Peyer's patch (tissue), 4 donors: Measurements from ENCODE around the gene OIT3. TPM values are rescaled to one million over a fixed set of nuclear protein-coding genes. Genes with fewer than 3 reads are reported as not detected.
"Not testable (repeated sequence)": the region's sequence is repeated elsewhere in the genome, so short reads cannot be mapped to it uniquely, and the experiment has no call there.

ENCODE experiments used
- DNase-seq, 3 donors: peaks; one replicate each; pipeline ENCODE4 v3.0.0-alpha.2; 2017 to 2019
- H3K27ac ChIP-seq, 4 donors: fragments of 200-600 bp; sonication (generic); one replicate each; pipeline ENCODE4 v1.5.1; 2016 to 2019
- H3K27me3 ChIP-seq, 2 donors: fragments of 200-600 bp; sonication (generic); one replicate each; pipeline ENCODE4 v1.5.1; 2019
- H3K36me3 ChIP-seq, 3 donors: fragments of 200-600 bp; sonication (generic); one replicate each; pipeline ENCODE4 v1.5.1; 2016 to 2019
- H3K4me1 ChIP-seq, 4 donors: fragments of 200-600 bp; sonication (generic); one replicate each; pipeline ENCODE4 v1.5.1; 2016 to 2019
- H3K4me3 ChIP-seq, 4 donors: fragments of 200-600 bp; sonication (generic); 1 replicate in 3 of 4; 2 replicates in 1 of 4; pipeline ENCODE4 v1.5.1; 2016 to 2019; ENCODE audit warnings: mild to moderate bottlenecking in 1 of 4
- H3K9me3 ChIP-seq, 4 donors: fragments of 200-600 bp; sonication (generic); one replicate each; pipeline ENCODE4 v1.5.1; 2016 to 2019; ENCODE audit warnings: mild to moderate bottlenecking in 1 of 4
- CTCF ChIP-seq, 6 experiments: fragments of 450-650 bp in 4 of 6; fragments of 200-600 bp in 2 of 6; sonication (generic) in 1 of 6; IDR thresholded peaks; one replicate each; pipeline ENCODE4 v1.5.1; 2017 to 2019; ENCODE audit warnings: antibody characterized with exemption in 6 of 6, mild to moderate bottlenecking in 3 of 6, moderate library complexity in 1 of 6
- POLR2A ChIP-seq, 2 donors: fragments of 450-650 bp; IDR thresholded peaks; one replicate each; pipeline ENCODE4 v1.5.1; 2017; ENCODE audit warnings: antibody characterized with exemption in 2 of 2, mild to moderate bottlenecking in 2 of 2, moderate library complexity in 2 of 2
- total RNA-seq, 4 donors: library from RNA; depleted of rRNA; stranded (reverse); fragments of >200 nt; gene quantifications; one replicate each; pipeline ENCODE4 v1.1.0, GENCODE V29; 2016

The OIT3 gene
- total RNA-seq, 4 donors from 2014 or later, result 0.40 to 0.76 TPM; not detected in 2

- Histone ChIP-seq H3K27me3 (no peaks in the 10 kb centered on the region), H3K27ac (no peak overlapping the region), H3K4me1 (no peaks in the 10 kb centered on the region), H3K9me3 (no peaks in the 10 kb centered on the region), H3K36me3 (no peaks in the 10 kb centered on the region), H3K4me3 (no peak overlapping the region)
- DNase-seq, result no peak
- no peak for TF ChIP-seq POLR2A (IDR thresholded peaks at IDR 0.05)
- no peak for TF ChIP-seq CTCF (IDR thresholded peaks at IDR 0.05)
Observed at GRCh38 chr10:72899545-72899944, 6.0 kb downstream of the OIT3 start.

DNA sequence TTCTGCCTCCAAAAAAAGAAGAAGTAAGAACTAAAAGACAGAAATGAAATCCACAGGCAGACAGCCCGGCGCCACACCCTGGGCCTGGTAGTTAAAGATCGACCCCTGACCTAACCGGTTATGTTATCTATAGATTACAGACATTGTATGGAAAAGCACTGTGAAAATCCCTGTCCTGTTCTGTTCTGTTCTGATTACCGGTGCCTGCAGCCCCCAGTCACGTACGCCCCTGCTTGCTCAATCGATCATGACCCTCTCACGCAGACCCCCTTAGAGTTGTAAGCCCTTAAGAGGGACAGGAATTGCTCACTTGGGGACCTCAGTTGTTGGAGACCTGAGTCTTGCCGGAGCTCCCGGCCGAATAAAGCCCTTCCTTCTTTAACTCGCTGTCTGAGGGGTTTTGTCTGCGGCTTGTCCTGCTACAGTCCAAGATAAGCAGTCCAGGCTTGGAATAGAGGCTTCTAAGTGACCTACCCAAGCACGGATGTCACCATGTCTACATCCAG, 10.5 kb downstream of the OIT3 start:
- not testable (repeated sequence) for DNase-seq, H3K36me3 ChIP-seq, H3K4me1 ChIP-seq, H3K4me3 ChIP-seq, H3K27ac ChIP-seq, H3K9me3 ChIP-seq, H3K27me3 ChIP-seq

DNA sequence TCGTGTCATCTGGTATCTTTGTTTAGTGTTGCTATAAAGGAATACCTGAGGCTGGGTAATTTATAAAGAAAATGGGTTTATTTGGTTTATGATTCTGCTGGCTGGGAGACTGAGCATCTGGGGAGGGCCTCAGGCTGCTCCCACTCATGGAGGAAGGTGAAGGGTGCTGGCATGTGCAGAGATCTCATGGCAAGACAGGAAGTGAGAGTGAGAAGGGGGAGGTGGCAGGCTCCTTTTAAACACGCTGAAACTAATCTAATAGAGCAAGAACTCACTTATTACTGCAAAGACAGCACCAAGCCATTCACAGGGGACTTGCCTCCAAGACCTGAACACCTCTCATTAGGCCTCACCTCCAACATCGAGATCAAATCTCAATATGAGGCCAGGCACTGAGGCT, 11.3 kb downstream of the OIT3 start:
- DNase-seq, result no peak
- no peak overlapping the region for H3K4me3 ChIP-seq
- no peak for TF ChIP-seq CTCF (IDR thresholded peaks at IDR 0.05)
- no peak for TF ChIP-seq POLR2A (IDR thresholded peaks at IDR 0.05)

DNA sequence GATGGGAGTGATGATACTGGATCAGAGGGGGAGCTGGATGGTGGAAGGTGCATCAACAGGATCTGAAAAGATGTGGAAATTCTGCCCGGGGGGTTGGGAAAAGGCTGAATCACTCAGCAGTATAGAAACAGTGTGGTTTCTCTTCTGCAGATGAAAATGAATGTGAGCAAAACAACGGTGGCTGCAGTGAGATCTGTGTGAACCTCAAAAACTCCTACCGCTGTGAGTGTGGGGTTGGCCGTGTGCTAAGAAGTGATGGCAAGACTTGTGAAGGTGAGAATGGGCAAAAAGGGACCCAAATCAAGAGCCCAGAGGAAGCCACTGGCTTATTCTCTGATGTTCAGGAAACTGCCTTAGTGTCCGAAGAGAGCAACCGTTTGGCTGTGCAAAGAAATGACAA, 12.9 kb downstream of the OIT3 start:
- Histone ChIP-seq H3K36me3 (no peaks in the 10 kb centered on the region), H3K27me3 (no peaks in the 10 kb centered on the region), H3K4me3 (no peak overlapping the region), H3K4me1 (no peaks in the 10 kb centered on the region), H3K27ac (no peak overlapping the region), H3K9me3 (no peaks in the 10 kb centered on the region)
- no peak for DNase-seq
- no peak for TF ChIP-seq CTCF (IDR thresholded peaks at IDR 0.05)
- no peak for TF ChIP-seq POLR2A (IDR thresholded peaks at IDR 0.05)

More for the DNA sequence above, 11.3 kb downstream of the OIT3 start:
- Histone ChIP-seq H3K27me3 (no peaks in the 10 kb centered on the region), H3K4me1 (no peaks in the 10 kb centered on the region), H3K36me3 (no peaks in the 10 kb centered on the region), H3K9me3 (no peaks in the 10 kb centered on the region), H3K27ac (no peak overlapping the region)

DNA sequence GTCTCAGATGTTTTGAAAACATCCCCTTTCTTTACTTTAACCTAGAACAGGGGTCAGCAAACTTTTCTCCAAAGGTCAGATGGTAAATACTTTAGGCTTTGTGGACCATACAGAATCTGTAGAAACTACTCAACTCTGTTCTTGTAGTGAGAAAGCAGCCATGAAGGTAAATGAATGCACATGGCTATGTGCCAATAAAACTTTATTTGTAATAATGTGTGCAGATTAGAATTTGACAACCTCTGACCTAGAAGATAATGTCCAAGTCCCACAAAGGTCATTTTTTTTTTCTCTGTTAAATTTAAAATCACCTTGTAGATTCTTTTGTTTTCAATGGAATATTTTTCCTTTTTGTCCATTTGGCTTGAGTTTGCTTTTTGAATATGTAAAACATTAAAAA, 17.2 kb downstream of the OIT3 start:
- no peaks in the 10 kb centered on the region for H3K36me3 ChIP-seq
- no peaks in the 10 kb centered on the region for H3K27me3 ChIP-seq
- TF ChIP-seq CTCF (IDR thresholded peaks at IDR 0.05) (no peak), POLR2A (IDR thresholded peaks at IDR 0.05) (no peak)
- H3K4me3 ChIP-seq, result no peak overlapping the region
- H3K27ac ChIP-seq, result no peak overlapping the region
- no peak for DNase-seq
- H3K4me1 ChIP-seq, result no peaks in the 10 kb centered on the region
- no peaks in the 10 kb centered on the region for H3K9me3 ChIP-seq

DNA sequence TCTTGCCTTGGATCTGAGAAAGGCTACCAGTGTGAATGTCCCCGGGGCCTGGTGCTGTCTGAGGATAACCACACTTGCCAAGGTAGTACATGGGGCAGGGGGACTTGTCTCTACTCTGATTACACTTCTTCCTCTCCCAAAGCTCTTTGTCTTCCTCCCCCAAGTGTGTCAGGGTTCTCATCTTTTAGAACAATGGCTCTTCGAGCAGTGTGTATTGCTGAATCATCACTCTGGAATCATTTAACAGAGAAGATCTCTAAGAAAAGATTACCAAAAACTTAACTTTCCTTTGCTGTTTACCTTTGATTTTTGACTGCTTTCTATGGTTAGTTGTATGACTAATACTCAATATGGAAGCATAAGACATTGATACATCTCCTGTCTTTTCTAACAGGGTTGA, 18.2 kb downstream of the OIT3 start:
- Histone ChIP-seq H3K4me3 (no peak overlapping the region), H3K9me3 (no peaks in the 10 kb centered on the region), H3K36me3 (no peaks in the 10 kb centered on the region), H3K27ac (no peak overlapping the region), H3K4me1 (no peaks in the 10 kb centered on the region), H3K27me3 (no peaks in the 10 kb centered on the region)
- TF ChIP-seq POLR2A (IDR thresholded peaks at IDR 0.05) (no peak), CTCF (IDR thresholded peaks at IDR 0.05) (no peak)
- DNase-seq, result no peak
